H9 (cell line): ENCODE measurements around the gene RFX4. TPM values are rescaled to one million over a fixed set of nuclear protein-coding genes. Genes with fewer than 3 reads are reported as not detected.

Source experiments
- DNase-seq: peaks from one replicate; pipeline ENCODE4 v3.0.0-alpha.2; 2017
- H2AFZ ChIP-seq: one replicate; pipeline ENCODE4 v1.6.1; 2013; ENCODE audit warnings: mild to moderate bottlenecking, low read length, control low read depth, moderate library complexity
- H2AK5ac ChIP-seq: 2 replicates; pipeline ENCODE4 v1.6.1; 2013; ENCODE audit warnings: low read length, control low read depth, mixed read lengths; ENCODE audit not compliant: insufficient read length
- H2BK120ac ChIP-seq: one replicate; pipeline ENCODE4 v1.6.1; 2013; ENCODE audit warnings: low read depth, mild to moderate bottlenecking, low read length, control low read depth, inconsistent platforms; ENCODE audit not compliant: poor library complexity, severe bottlenecking
- H2BK12ac ChIP-seq: 2 replicates; pipeline ENCODE4 v1.6.1; 2013; ENCODE audit warnings: low read length, control low read depth, mixed read lengths, low read depth; ENCODE audit not compliant: insufficient read length
- H2BK15ac ChIP-seq: 2 replicates; pipeline ENCODE4 v1.6.1; 2013; ENCODE audit warnings: low read depth, low read length, control low read depth
- H2BK20ac ChIP-seq: one replicate; pipeline ENCODE4 v1.6.1; 2013; ENCODE audit warnings: low read depth, mild to moderate bottlenecking, low read length, control low read depth, inconsistent platforms; ENCODE audit not compliant: poor library complexity, severe bottlenecking
- H2BK5ac ChIP-seq: 2 replicates; pipeline ENCODE4 v1.6.1; 2013; ENCODE audit warnings: low read length, control low read depth, mixed read lengths; ENCODE audit not compliant: insufficient read length
- H3K14ac ChIP-seq: 2 replicates; pipeline ENCODE4 v1.6.1; 2013; ENCODE audit warnings: low read length, control low read depth; ENCODE audit not compliant: insufficient read depth
- H3K18ac ChIP-seq: 2 replicates; pipeline ENCODE4 v1.6.1; 2013; ENCODE audit warnings: low read depth, mild to moderate bottlenecking, mixed read lengths, low read length, control low read depth; ENCODE audit not compliant: insufficient read length
- H3K23ac ChIP-seq: 2 replicates; pipeline ENCODE4 v1.6.1; 2013; ENCODE audit warnings: low read length, control low read depth, mixed read lengths, low read depth; ENCODE audit not compliant: insufficient read length
- H3K23me2 ChIP-seq: 2 replicates; pipeline ENCODE4 v1.6.1; 2013; ENCODE audit warnings: low read depth, mild to moderate bottlenecking, mixed read lengths, low read length, control low read depth; ENCODE audit not compliant: insufficient read length, poor library complexity, severe bottlenecking
- H3K27ac ChIP-seq: 2 replicates; pipeline ENCODE4 v1.5.1; 2013; ENCODE audit warnings: low read length, control low read depth, mixed read lengths, low read depth; ENCODE audit not compliant: insufficient read length
- H3K27me3 ChIP-seq: 2 replicates; pipeline ENCODE4 v1.6.1; 2013; ENCODE audit warnings: low read length, control low read depth, inconsistent platforms; ENCODE audit not compliant: insufficient read depth
- H3K4ac ChIP-seq: 2 replicates; pipeline ENCODE4 v1.6.1; 2013; ENCODE audit warnings: low read depth, mild to moderate bottlenecking, control low read depth, inconsistent platforms, low read length, moderate library complexity
- H3K4me1 ChIP-seq: 2 replicates; pipeline ENCODE4 v1.6.1; 2013; ENCODE audit warnings: low read length, control low read depth, inconsistent platforms; ENCODE audit not compliant: insufficient read depth
- H3K4me2 ChIP-seq: 2 replicates; pipeline ENCODE4 v1.6.1; 2013; ENCODE audit warnings: low read length, control low read depth, mixed read lengths; ENCODE audit not compliant: insufficient read length, insufficient read depth
- H3K56ac ChIP-seq: 2 replicates; pipeline ENCODE4 v1.6.1; 2013; ENCODE audit warnings: low read depth, mild to moderate bottlenecking, mixed read lengths, low read length, control low read depth; ENCODE audit not compliant: insufficient read length
- H3K79me1 ChIP-seq: 2 replicates; pipeline ENCODE4 v1.6.1; 2013; ENCODE audit warnings: low read depth, mild to moderate bottlenecking, moderate library complexity, low read length, control low read depth, inconsistent platforms; ENCODE audit not compliant: insufficient read depth, poor library complexity, severe bottlenecking
- H3K79me2 ChIP-seq: 2 replicates; pipeline ENCODE4 v1.6.1; 2013; ENCODE audit warnings: low read length, control low read depth, inconsistent platforms; ENCODE audit not compliant: insufficient read depth
- H3K9ac ChIP-seq: 2 replicates; pipeline ENCODE4 v1.6.1; 2013; ENCODE audit warnings: low read length, control low read depth, mixed read lengths; ENCODE audit not compliant: insufficient read length; ENCODE audit errors: extremely low read depth
- H3K9me3 ChIP-seq: one replicate; pipeline ENCODE4 v1.6.1; 2013; ENCODE audit warnings: low read depth, low read length, inconsistent platforms; ENCODE audit not compliant: control insufficient read depth
- H3T11ph ChIP-seq: one replicate; pipeline ENCODE4 v1.6.1; 2013; ENCODE audit warnings: mild to moderate bottlenecking, low read length, control low read depth, inconsistent platforms
- H4K20me1 ChIP-seq: one replicate; pipeline ENCODE4 v1.6.1; 2013; ENCODE audit not compliant: control insufficient read depth, insufficient read length, insufficient read depth
- H4K5ac ChIP-seq: 2 replicates; pipeline ENCODE4 v1.6.1; 2013; ENCODE audit warnings: low read depth, mild to moderate bottlenecking, mixed read lengths, low read length, control low read depth; ENCODE audit not compliant: insufficient read length
- H4K8ac ChIP-seq: replicated peaks from 2 replicates; pipeline ENCODE4 v1.6.1; 2013; ENCODE audit warnings: low read length, control low read depth, mixed read lengths, low read depth; ENCODE audit not compliant: insufficient read length
- H4K91ac ChIP-seq: 2 replicates; pipeline ENCODE4 v1.6.1; 2013; ENCODE audit warnings: low read depth, mild to moderate bottlenecking, moderate library complexity, mixed read lengths, low read length, control low read depth; ENCODE audit not compliant: insufficient read length
- H3K27ac Mint-ChIP-seq, 3 experiments: 2 replicates in 2 of 3; 3 replicates in 1 of 3; pipeline ENCODE4 v1.8.0; 2020 to 2021; ENCODE audit warnings: mixed read lengths in 3 of 3, mild to moderate bottlenecking in 1 of 3, moderate library complexity in 1 of 3
- H3K27me3 Mint-ChIP-seq: 2 replicates; pipeline ENCODE4 v1.8.0; 2021; ENCODE audit warnings: low read depth, mild to moderate bottlenecking, moderate library complexity, mixed read lengths
- H3K36me3 Mint-ChIP-seq, 3 experiments: 2 replicates in 2 of 3; 3 replicates in 1 of 3; pipeline ENCODE4 v1.8.0; 2020 to 2021; ENCODE audit warnings: low read depth in 3 of 3, mixed read lengths in 3 of 3; ENCODE audit not compliant: insufficient read depth in 1 of 3
- H3K4me1 Mint-ChIP-seq, 2 experiments: 2 replicates each; pipeline ENCODE4 v1.8.0; 2020; ENCODE audit warnings: mixed read lengths in 2 of 2
- H3K4me3 Mint-ChIP-seq, 2 experiments: 2 replicates in 1 of 2; 3 replicates in 1 of 2; pipeline ENCODE4 v1.8.0; 2020 to 2021; ENCODE audit warnings: mild to moderate bottlenecking in 2 of 2, mixed read lengths in 2 of 2, moderate library complexity in 1 of 2
- H3K9me3 Mint-ChIP-seq, 2 experiments: 2 replicates in 1 of 2; 3 replicates in 1 of 2; pipeline ENCODE4 v1.8.0; 2020; ENCODE audit warnings: mild to moderate bottlenecking in 2 of 2, mixed read lengths in 2 of 2, moderate library complexity in 1 of 2
- CTCF ChIP-seq: fragments of 200-600 bp; sonication (generic); conservative IDR thresholded peaks from 3 replicates; pipeline ENCODE4 v1.8.0; 2021; ENCODE audit warnings: antibody characterized with exemption, mild to moderate bottlenecking
- WGBS: extraction: QIAGEN DNeasy Blood & Tissue Kit; methylation state at CpG from one replicate; pipeline ENCODE4 v1.1.7; 2013; ENCODE audit warnings: missing lambda C conversion rate, low lambda C conversion rate, mixed read lengths; ENCODE audit not compliant: insufficient read length; ENCODE audit errors: extremely low coverage; 5-methylcytosine and 5-hydroxymethylcytosine counted together
- total RNA-seq: library from RNA; stranded (reverse); gene quantifications from 2 replicates; pipeline ENCODE4 v1.2.1, GENCODE V29; 2021

The RFX4 gene
- total RNA-seq, 1 experiment from 2014 or later = 0.57 TPM

GRCh38 chr12:106601496-106601895 lies 18.7 kb downstream of the RFX4 start:
- Histone ChIP-seq H3K9me3 (no peaks in the 10 kb centered on the region), H2AK5ac (no peak overlapping the region), H3K79me2 (no peaks in the 10 kb centered on the region), H4K5ac (no peak overlapping the region), H3K14ac (no peak overlapping the region), H3K4ac (no peak overlapping the region), H3K23ac (no peak overlapping the region), H2BK120ac (no peak overlapping the region), H2BK15ac (no peak overlapping the region), H3K23me2 (no peaks in the 10 kb centered on the region), H2BK5ac (no peak overlapping the region), H3T11ph (no peak overlapping the region), H3K18ac (peak overlapping the region; percentile 35), H2AFZ (no peak overlapping the region), H3K4me1 (peaks cover 3% of the 10 kb centered on the region), H4K8ac (no peak overlapping the region), H4K20me1 (no peaks in the 10 kb centered on the region), H2BK12ac (no peak overlapping the region), H3K27me3 (no peaks in the 10 kb centered on the region), H3K9ac (no peak overlapping the region), H4K91ac (no peak overlapping the region), H3K56ac (no peak overlapping the region), H3K4me2 (no peak overlapping the region), H2BK20ac (no peak overlapping the region), H3K27ac (no peak overlapping the region), H3K79me1 (no peaks in the 10 kb centered on the region)
- Mint-ChIP-seq H3K9me3 (no peaks in the 10 kb centered on the region; a peak in 1 of 5 replicates), H3K4me1 (peaks cover 17 to 19% of the 10 kb centered on the region in 2 experiments), H3K36me3 (no peaks in the 10 kb centered on the region), H3K27ac (no peak overlapping the region), H3K4me3 (no peak overlapping the region), H3K27me3 (peaks cover 56% of the 10 kb centered on the region)
- no peak for TF ChIP-seq CTCF
- no CpG with 5 or more reads among the region's 11 CpGs for WGBS
- peak; percentile 37 for DNase-seq
